ENCODE data around the gene CYFIP2. TPM values are rescaled to one million over a fixed set of nuclear protein-coding genes. Genes with fewer than 3 reads are reported as not detected.

The CYFIP2 gene
- total and polyA plus RNA-seq, 2 of the 13 experiments (the other 11 are each of a cell fraction or from before 2014, with no cell fraction given), result 22.6 to 30.3 TPM

GRCh38 chr5:157253547-157253946 lies 12.4 kb upstream of the CYFIP2 start (continued):
- TF ChIP-seq KDM5A (IDR thresholded peaks at IDR 0.05; ENCODE audit: borderline replicate concordance, low read length), result no peak

GRCh38 chr5:157258450-157258849 lies 7.5 kb upstream of the CYFIP2 start:
- intact Hi-C loops (cut with micrococcal nuclease; ENCODE audit: unreplicated experiment) (no loop called here), in situ Hi-C loops (cut with HindIII; ENCODE audit: extremely low pct_ligation_motif_present, low pct_unique_long_range_greater_than_20kb) (no loop called here)
- no peak overlapping the region for H3K27ac ChIP-seq (ENCODE audit: extremely low read length, insufficient read depth, low read length)
- POLR2A ChIA-PET, result no interaction called here
- no peaks in the 10 kb centered on the region for H3K79me2 ChIP-seq (ENCODE audit: insufficient read depth, low read length)
- H3K4me2 ChIP-seq (ENCODE audit: low read depth, low read length), result no peak overlapping the region
- H3K4me1 ChIP-seq (ENCODE audit: insufficient read depth, low read length), result peaks cover 4% of the 10 kb centered on the region
- FAIRE-seq (no peak), DNase-seq (ENCODE audit: low spot score) (no peak), ATAC-seq (no peak)
- TF ChIP-seq ZNF230 (CRISPR knock-in tag; IDR thresholded peaks at IDR 0.05), result no peak
- no peak for TF ChIP-seq RORA (CRISPR knock-in tag; IDR thresholded peaks at IDR 0.05)
- no peaks in the 10 kb centered on the region for H3K36me3 ChIP-seq (replicated peaks in 1 of 2; ENCODE audit: control insufficient read depth in 1 of 2, insufficient read depth in 2 of 2, low read length in 2 of 2)
- no peak overlapping the region for H3K9ac ChIP-seq (ENCODE audit: insufficient read depth, low read depth, low read length)
- no peaks in the 10 kb centered on the region; a peak in 2 of 5 replicates for H3K27me3 ChIP-seq (ENCODE audit: control insufficient read depth in 1 of 2, insufficient read depth in 2 of 2, low read length in 2 of 2)
- BruUV-seq (replicated peaks), result no TSS peak
- CTCF ChIA-PET (ENCODE audit: low intra/inter-chr PET ratio, low total read pairs), result no interaction called here
- H4K20me1 ChIP-seq (ENCODE audit: insufficient read depth, low read length), result no peaks in the 10 kb centered on the region
- H2AFZ ChIP-seq (ENCODE audit: low read length), result no peak overlapping the region
- H3K4me3 ChIP-seq (replicated peaks in 1 of 3; ENCODE audit: insufficient read depth in 1 of 3, low read depth in 2 of 3, low read length in 3 of 3), result no peak overlapping the region
- H3K9me3 ChIP-seq (ENCODE audit: low read length), result no peaks in the 10 kb centered on the region
- WGBS (ENCODE audit: low lambda C conversion rate), result 76% methylated on average over 6 of the region's 6 CpGs

GRCh38 chr5:157259699-157260098 lies 6.2 kb upstream of the CYFIP2 start:
- H3K4me2 ChIP-seq (ENCODE audit: low read depth, low read length), result no peak overlapping the region
- no peaks in the 10 kb centered on the region for H3K9me3 ChIP-seq (ENCODE audit: low read length)
- TF ChIP-seq DMAP1 (CRISPR knock-in tag; IDR thresholded peaks at IDR 0.05), result no peak
- no peak for TF ChIP-seq HMGA1 (CRISPR knock-in tag; conservative IDR thresholded peaks at IDR 0.05)
- TF ChIP-seq KDM5A (IDR thresholded peaks at IDR 0.05; ENCODE audit: borderline replicate concordance, low read length), result no peak
- TF ChIP-seq ZNF292 (CRISPR knock-in tag; IDR thresholded peaks at IDR 0.05; ENCODE audit: borderline replicate concordance, low read depth), result no peak
- no peak for TF ChIP-seq ZNF780A (CRISPR knock-in tag; IDR thresholded peaks at IDR 0.05)
- no peak for TF ChIP-seq ATF5 (CRISPR knock-in tag; IDR thresholded peaks at IDR 0.05; ENCODE audit: low read depth)
- no peak for TF ChIP-seq ZNF274 (CRISPR knock-in tag; IDR thresholded peaks at IDR 0.05)
- no peak for TF ChIP-seq ELF1 (CRISPR knock-in tag; IDR thresholded peaks at IDR 0.05)
- TF ChIP-seq ZNF337 (CRISPR knock-in tag; IDR thresholded peaks at IDR 0.05; ENCODE audit: borderline replicate concordance, low read depth), result no peak
- H3K4me3 ChIP-seq (replicated peaks in 1 of 3; ENCODE audit: insufficient read depth in 1 of 3, low read depth in 2 of 3, low read length in 3 of 3), result no peak overlapping the region
- H2AFZ ChIP-seq (ENCODE audit: low read length), result no peak overlapping the region
- in situ Hi-C loops (cut with HindIII; ENCODE audit: extremely low pct_ligation_motif_present, low pct_unique_long_range_greater_than_20kb) (no loop called here), intact Hi-C loops (cut with micrococcal nuclease; ENCODE audit: unreplicated experiment) (no loop called here)
- no peaks in the 10 kb centered on the region for H3K79me2 ChIP-seq (ENCODE audit: insufficient read depth, low read length)
- no peak overlapping the region for H3K9ac ChIP-seq (ENCODE audit: insufficient read depth, low read depth, low read length)
- POLR2A ChIA-PET, result no interaction called here
- no peak for FAIRE-seq
- BruUV-seq (replicated peaks), result no TSS peak
- no peaks in the 10 kb centered on the region for H4K20me1 ChIP-seq (ENCODE audit: insufficient read depth, low read length)
- DNase-seq (ENCODE audit: low spot score), result no peak
- H3K27me3 ChIP-seq (ENCODE audit: control insufficient read depth in 1 of 2, insufficient read depth in 2 of 2, low read length in 2 of 2), result peaks cover 0 to 1% of the 10 kb centered on the region in 2 experiments; a peak in 2 of 5 replicates
- no peak overlapping the region for H3K27ac ChIP-seq (ENCODE audit: extremely low read length, insufficient read depth, low read length)
- 38% methylated on average over 4 of the region's 4 CpGs for WGBS (ENCODE audit: low lambda C conversion rate)
- H3K36me3 ChIP-seq (replicated peaks in 1 of 2; ENCODE audit: control insufficient read depth in 1 of 2, insufficient read depth in 2 of 2, low read length in 2 of 2), result no peaks in the 10 kb centered on the region
- CTCF ChIA-PET (ENCODE audit: low intra/inter-chr PET ratio, low total read pairs), result no interaction called here
- ATAC-seq, result no peak
- peaks cover 14% of the 10 kb centered on the region for H3K4me1 ChIP-seq (ENCODE audit: insufficient read depth, low read length)
